ENCODE results near the gene MORF4L1. TPM values are rescaled to one million over a fixed set of nuclear protein-coding genes. Genes with fewer than 3 reads are reported as not detected.

MORF4L1 gene
- total RNA-seq, 1 donor from 2014 or later = 398 TPM

DNA sequence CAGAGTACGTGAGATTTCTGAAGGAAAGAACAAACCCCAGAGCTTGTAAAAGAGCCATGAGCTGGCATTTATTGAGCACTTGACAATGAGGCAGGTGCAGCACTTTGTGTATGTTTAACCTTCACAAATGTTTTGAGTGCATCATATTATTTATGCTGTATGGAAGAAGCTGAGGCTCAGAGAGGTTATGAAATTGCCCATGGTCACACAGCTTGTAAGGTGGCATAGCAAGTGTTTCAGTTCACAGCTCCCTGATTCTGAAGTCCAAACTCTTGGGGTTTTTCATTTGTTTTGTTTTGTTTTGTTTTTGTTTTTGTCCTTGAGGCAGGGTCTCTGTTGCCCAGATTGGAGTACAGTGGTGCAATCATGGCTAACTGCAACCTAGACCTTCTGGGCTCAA lies 36.4 kb upstream of the MORF4L1 start:
- Histone ChIP-seq H3K4me1 (ENCODE audit: insufficient read depth, low read length) (no peaks in the 10 kb centered on the region), H3K36me3 (ENCODE audit: insufficient read depth, low read length) (no peaks in the 10 kb centered on the region), H2AFZ (ENCODE audit: low read depth, low read length) (no peak overlapping the region), H3K4me3 (ENCODE audit: insufficient read depth, low read depth, low read length) (no peak overlapping the region), H3K9me3 (ENCODE audit: insufficient read depth, low read depth, low read length) (no peaks in the 10 kb centered on the region), H3K9ac (ENCODE audit: low read length) (no peak overlapping the region), H3K4me2 (ENCODE audit: low read length) (no peak overlapping the region), H4K20me1 (ENCODE audit: insufficient read depth, low read length) (no peaks in the 10 kb centered on the region), H3K79me2 (ENCODE audit: insufficient read depth, low read length) (no peaks in the 10 kb centered on the region), H3K27ac (ENCODE audit: low read depth, low read length) (no peak overlapping the region), H3K27me3 (ENCODE audit: insufficient read depth, low read length) (peaks cover 12% of the 10 kb centered on the region)
- FAIRE-seq (no peak), DNase-seq (ENCODE audit: low read depth) (no peak)
- H3K4me3 Mint-ChIP-seq (ENCODE audit: unreplicated experiment) = no peak overlapping the region
- peaks cover 7% of the 10 kb centered on the region for H3K4me1 Mint-ChIP-seq (ENCODE audit: low read depth, unreplicated experiment)
- H3K9me3 Mint-ChIP-seq (ENCODE audit: unreplicated experiment) = peaks cover 4% of the 10 kb centered on the region
- no peak overlapping the region for H3K27ac Mint-ChIP-seq (ENCODE audit: unreplicated experiment)
- TF ChIP-seq EZH2 (IDR thresholded peaks at IDR 0.05; ENCODE audit: insufficient read depth, low read length) = no peak
- TF ChIP-seq, protein P1, sequence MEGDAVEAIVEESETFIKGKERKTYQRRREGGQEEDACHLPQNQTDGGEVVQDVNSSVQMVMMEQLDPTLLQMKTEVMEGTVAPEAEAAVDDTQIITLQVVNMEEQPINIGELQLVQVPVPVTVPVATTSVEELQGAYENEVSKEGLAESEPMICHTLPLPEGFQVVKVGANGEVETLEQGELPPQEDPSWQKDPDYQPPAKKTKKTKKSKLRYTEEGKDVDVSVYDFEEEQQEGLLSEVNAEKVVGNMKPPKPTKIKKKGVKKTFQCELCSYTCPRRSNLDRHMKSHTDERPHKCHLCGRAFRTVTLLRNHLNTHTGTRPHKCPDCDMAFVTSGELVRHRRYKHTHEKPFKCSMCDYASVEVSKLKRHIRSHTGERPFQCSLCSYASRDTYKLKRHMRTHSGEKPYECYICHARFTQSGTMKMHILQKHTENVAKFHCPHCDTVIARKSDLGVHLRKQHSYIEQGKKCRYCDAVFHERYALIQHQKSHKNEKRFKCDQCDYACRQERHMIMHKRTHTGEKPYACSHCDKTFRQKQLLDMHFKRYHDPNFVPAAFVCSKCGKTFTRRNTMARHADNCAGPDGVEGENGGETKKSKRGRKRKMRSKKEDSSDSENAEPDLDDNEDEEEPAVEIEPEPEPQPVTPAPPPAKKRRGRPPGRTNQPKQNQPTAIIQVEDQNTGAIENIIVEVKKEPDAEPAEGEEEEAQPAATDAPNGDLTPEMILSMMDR (IDR thresholded peaks at IDR 0.05; ENCODE audit: insufficient read depth, low read depth, low read length) = no peak
- H3K36me3 Mint-ChIP-seq (ENCODE audit: low read depth, unreplicated experiment) = no peaks in the 10 kb centered on the region
- peaks cover 35% of the 10 kb centered on the region for H3K27me3 Mint-ChIP-seq (ENCODE audit: low read depth, unreplicated experiment)

DNA sequence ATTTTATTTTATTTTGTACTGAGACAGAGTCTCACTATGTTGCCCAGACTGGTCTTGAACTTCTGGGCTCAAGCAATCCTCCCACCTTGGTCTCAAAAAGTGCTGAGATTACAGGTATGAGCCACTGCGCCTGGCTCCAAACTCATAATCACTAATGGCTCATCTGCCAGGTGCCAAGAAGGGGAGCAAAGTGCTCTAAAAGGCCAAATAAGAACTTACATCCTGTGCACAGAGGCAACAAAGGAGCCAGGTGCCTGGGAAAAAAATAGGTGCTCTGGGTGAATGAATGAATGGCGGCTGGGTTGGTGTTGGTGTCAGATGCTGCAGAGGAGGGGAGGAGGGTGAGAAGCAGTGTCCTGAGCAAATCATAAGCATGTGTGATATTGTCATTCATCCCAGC lies 35.6 kb upstream of the MORF4L1 start:
- no peaks in the 10 kb centered on the region for H3K79me2 ChIP-seq (ENCODE audit: insufficient read depth, low read length)
- H3K27me3 ChIP-seq (ENCODE audit: insufficient read depth, low read length) = peaks cover 10% of the 10 kb centered on the region
- no peak overlapping the region for H3K4me3 ChIP-seq (ENCODE audit: insufficient read depth, low read depth, low read length)
- FAIRE-seq (no peak), DNase-seq (ENCODE audit: low read depth) (no peak)
- Mint-ChIP-seq H3K36me3 (ENCODE audit: low read depth, unreplicated experiment) (no peaks in the 10 kb centered on the region), H3K9me3 (ENCODE audit: unreplicated experiment) (peaks cover 4% of the 10 kb centered on the region), H3K4me3 (ENCODE audit: unreplicated experiment) (no peak overlapping the region), H3K27me3 (ENCODE audit: low read depth, unreplicated experiment) (peaks cover 30% of the 10 kb centered on the region), H3K27ac (ENCODE audit: unreplicated experiment) (no peak overlapping the region), H3K4me1 (ENCODE audit: low read depth, unreplicated experiment) (peaks cover 8% of the 10 kb centered on the region)
- no peaks in the 10 kb centered on the region for H3K36me3 ChIP-seq (ENCODE audit: insufficient read depth, low read length)
- no peak overlapping the region for H3K9ac ChIP-seq (ENCODE audit: low read length)
- no peak overlapping the region for H3K27ac ChIP-seq (ENCODE audit: low read depth, low read length)
- no peaks in the 10 kb centered on the region for H3K9me3 ChIP-seq (ENCODE audit: insufficient read depth, low read depth, low read length)
- H4K20me1 ChIP-seq (ENCODE audit: insufficient read depth, low read length) = no peaks in the 10 kb centered on the region
- H3K4me2 ChIP-seq (ENCODE audit: low read length) = no peak overlapping the region
- no peak overlapping the region for H2AFZ ChIP-seq (ENCODE audit: low read depth, low read length)
- no peak for TF ChIP-seq EZH2 (IDR thresholded peaks at IDR 0.05; ENCODE audit: insufficient read depth, low read length)
- TF ChIP-seq, protein P1 (IDR thresholded peaks at IDR 0.05; ENCODE audit: insufficient read depth, low read depth, low read length) = no peak
- no peaks in the 10 kb centered on the region for H3K4me1 ChIP-seq (ENCODE audit: insufficient read depth, low read length)

DNA sequence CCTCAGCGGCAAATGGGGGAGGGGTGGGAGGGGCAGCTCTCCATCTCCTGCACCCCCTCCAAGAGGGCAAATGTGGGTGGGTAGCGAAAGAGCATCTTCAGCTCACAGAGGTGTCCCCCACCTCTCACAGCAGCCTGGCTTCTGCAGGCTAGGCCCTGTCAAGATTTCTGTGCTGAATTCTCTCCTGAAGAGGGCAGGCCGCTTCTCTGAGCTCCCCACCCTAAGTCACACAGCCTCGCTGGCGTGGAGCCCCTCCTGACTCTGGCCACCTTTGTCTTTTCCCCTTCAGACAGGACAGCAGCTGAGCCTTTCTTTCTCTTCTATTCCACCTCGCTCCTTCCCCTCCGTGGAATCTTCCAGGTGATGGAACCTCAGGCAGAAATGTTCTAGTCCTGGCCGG lies 35.1 kb upstream of the MORF4L1 start:
- H3K9ac ChIP-seq (ENCODE audit: low read length) = no peak overlapping the region
- H3K4me1 Mint-ChIP-seq (ENCODE audit: low read depth, unreplicated experiment) = peaks cover 8% of the 10 kb centered on the region
- no peaks in the 10 kb centered on the region for H3K79me2 ChIP-seq (ENCODE audit: insufficient read depth, low read length)
- H3K4me3 ChIP-seq (ENCODE audit: insufficient read depth, low read depth, low read length) = no peak overlapping the region
- peaks cover 30% of the 10 kb centered on the region for H3K27me3 Mint-ChIP-seq (ENCODE audit: low read depth, unreplicated experiment)
- peaks cover 6% of the 10 kb centered on the region for H3K27me3 ChIP-seq (ENCODE audit: insufficient read depth, low read length)
- no peak overlapping the region for H3K27ac Mint-ChIP-seq (ENCODE audit: unreplicated experiment)
- H4K20me1 ChIP-seq (ENCODE audit: insufficient read depth, low read length) = no peaks in the 10 kb centered on the region
- no peaks in the 10 kb centered on the region for H3K36me3 ChIP-seq (ENCODE audit: insufficient read depth, low read length)
- no peak overlapping the region for H2AFZ ChIP-seq (ENCODE audit: low read depth, low read length)
- no peak overlapping the region for H3K4me2 ChIP-seq (ENCODE audit: low read length)
- no peaks in the 10 kb centered on the region for H3K9me3 ChIP-seq (ENCODE audit: insufficient read depth, low read depth, low read length)
- no peak overlapping the region for H3K4me3 Mint-ChIP-seq (ENCODE audit: unreplicated experiment)
- no peak for FAIRE-seq
- no peak for DNase-seq (ENCODE audit: low read depth)
- H3K27ac ChIP-seq (ENCODE audit: low read depth, low read length) = no peak overlapping the region
- H3K4me1 ChIP-seq (ENCODE audit: insufficient read depth, low read length) = no peaks in the 10 kb centered on the region
- H3K36me3 Mint-ChIP-seq (ENCODE audit: low read depth, unreplicated experiment) = no peaks in the 10 kb centered on the region
- peaks cover 4% of the 10 kb centered on the region for H3K9me3 Mint-ChIP-seq (ENCODE audit: unreplicated experiment)
- TF ChIP-seq EZH2 (IDR thresholded peaks at IDR 0.05; ENCODE audit: insufficient read depth, low read length) = no peak
- TF ChIP-seq, protein P1 (IDR thresholded peaks at IDR 0.05; ENCODE audit: insufficient read depth, low read depth, low read length) = no peak
